ENCODE measurements around the gene ARHGEF26.

The ARHGEF26 gene

DNA sequence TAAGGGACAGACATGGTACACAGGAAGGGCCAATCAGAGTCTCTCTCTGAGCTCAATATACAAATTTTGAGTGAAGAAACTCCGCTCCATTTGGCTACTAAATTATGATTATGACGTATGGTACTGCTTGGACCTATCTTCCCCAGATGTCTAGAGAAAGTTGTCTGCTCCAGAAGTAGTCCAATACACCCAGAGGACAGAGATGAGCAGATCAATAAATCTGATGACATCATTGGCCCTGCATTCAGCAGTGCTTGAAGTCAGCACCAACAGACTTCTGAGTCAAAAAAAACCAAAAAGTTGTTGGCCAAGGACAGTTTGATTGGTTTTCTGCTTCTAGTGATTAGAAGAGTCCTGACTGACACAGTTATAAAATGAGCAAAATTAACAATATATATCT lies 19.9 kb upstream of the ARHGEF26 start:
- TF ChIP-seq, protein P1, sequence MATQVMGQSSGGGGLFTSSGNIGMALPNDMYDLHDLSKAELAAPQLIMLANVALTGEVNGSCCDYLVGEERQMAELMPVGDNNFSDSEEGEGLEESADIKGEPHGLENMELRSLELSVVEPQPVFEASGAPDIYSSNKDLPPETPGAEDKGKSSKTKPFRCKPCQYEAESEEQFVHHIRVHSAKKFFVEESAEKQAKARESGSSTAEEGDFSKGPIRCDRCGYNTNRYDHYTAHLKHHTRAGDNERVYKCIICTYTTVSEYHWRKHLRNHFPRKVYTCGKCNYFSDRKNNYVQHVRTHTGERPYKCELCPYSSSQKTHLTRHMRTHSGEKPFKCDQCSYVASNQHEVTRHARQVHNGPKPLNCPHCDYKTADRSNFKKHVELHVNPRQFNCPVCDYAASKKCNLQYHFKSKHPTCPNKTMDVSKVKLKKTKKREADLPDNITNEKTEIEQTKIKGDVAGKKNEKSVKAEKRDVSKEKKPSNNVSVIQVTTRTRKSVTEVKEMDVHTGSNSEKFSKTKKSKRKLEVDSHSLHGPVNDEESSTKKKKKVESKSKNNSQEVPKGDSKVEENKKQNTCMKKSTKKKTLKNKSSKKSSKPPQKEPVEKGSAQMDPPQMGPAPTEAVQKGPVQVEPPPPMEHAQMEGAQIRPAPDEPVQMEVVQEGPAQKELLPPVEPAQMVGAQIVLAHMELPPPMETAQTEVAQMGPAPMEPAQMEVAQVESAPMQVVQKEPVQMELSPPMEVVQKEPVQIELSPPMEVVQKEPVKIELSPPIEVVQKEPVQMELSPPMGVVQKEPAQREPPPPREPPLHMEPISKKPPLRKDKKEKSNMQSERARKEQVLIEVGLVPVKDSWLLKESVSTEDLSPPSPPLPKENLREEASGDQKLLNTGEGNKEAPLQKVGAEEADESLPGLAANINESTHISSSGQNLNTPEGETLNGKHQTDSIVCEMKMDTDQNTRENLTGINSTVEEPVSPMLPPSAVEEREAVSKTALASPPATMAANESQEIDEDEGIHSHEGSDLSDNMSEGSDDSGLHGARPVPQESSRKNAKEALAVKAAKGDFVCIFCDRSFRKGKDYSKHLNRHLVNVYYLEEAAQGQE (IDR thresholded peaks at IDR 0.05; ENCODE audit: insufficient replicate concordance, low read depth) = no peak
- TF ChIP-seq, protein P2, sequence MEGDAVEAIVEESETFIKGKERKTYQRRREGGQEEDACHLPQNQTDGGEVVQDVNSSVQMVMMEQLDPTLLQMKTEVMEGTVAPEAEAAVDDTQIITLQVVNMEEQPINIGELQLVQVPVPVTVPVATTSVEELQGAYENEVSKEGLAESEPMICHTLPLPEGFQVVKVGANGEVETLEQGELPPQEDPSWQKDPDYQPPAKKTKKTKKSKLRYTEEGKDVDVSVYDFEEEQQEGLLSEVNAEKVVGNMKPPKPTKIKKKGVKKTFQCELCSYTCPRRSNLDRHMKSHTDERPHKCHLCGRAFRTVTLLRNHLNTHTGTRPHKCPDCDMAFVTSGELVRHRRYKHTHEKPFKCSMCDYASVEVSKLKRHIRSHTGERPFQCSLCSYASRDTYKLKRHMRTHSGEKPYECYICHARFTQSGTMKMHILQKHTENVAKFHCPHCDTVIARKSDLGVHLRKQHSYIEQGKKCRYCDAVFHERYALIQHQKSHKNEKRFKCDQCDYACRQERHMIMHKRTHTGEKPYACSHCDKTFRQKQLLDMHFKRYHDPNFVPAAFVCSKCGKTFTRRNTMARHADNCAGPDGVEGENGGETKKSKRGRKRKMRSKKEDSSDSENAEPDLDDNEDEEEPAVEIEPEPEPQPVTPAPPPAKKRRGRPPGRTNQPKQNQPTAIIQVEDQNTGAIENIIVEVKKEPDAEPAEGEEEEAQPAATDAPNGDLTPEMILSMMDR (IDR thresholded peaks at IDR 0.05; ENCODE audit: insufficient read depth, low read length) = no peak
- TF ChIP-seq SPI1 (IDR thresholded peaks at IDR 0.05; ENCODE audit: borderline replicate concordance, low read depth) (no peak), GABPA (IDR thresholded peaks at IDR 0.05; ENCODE audit: low read depth) (no peak), POLR2AphosphoS5 (IDR thresholded peaks at IDR 0.05; ENCODE audit: low read depth) (no peak)
- Histone ChIP-seq H3K27me3 (ENCODE audit: insufficient read depth, poor library complexity, severe bottlenecking) (no peaks in the 10 kb centered on the region), H3K27ac (replicated peaks) (no peak overlapping the region), H3K4me3 (replicated peaks; ENCODE audit: insufficient read depth, low read length) (no peak overlapping the region)
- DNase-seq (ENCODE audit: low read depth in 1 of 2, low spot score in 1 of 2) = no peak

DNA sequence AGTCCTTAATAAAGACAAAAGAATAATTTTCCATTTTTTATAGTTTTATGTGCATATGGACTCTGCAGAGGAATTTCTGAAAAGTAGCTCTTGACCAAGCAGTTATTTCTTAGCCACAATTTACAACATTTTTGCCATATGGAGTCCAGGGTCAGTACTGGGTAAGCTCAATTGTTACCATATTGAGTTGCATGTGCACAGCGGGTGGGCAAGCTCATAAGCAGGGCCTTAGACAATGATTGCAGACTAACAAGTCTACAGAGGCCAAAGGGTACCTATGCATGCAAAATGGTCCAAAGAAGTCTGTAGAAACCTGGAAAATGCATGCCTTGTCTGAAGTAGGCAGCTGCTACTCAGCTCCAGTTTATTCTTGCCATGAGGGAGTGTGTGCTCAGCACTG lies 19.0 kb upstream of the ARHGEF26 start:
- Histone ChIP-seq H3K27ac (replicated peaks) (no peak overlapping the region), H3K4me3 (replicated peaks; ENCODE audit: insufficient read depth, low read length) (no peak overlapping the region), H3K27me3 (ENCODE audit: insufficient read depth, poor library complexity, severe bottlenecking) (no peaks in the 10 kb centered on the region)
- DNase-seq (ENCODE audit: low read depth in 1 of 2, low spot score in 1 of 2) = no peak
- TF ChIP-seq GABPA (IDR thresholded peaks at IDR 0.05; ENCODE audit: low read depth) = no peak
- no peak for TF ChIP-seq SPI1 (IDR thresholded peaks at IDR 0.05; ENCODE audit: borderline replicate concordance, low read depth)
- TF ChIP-seq, protein P2 (IDR thresholded peaks at IDR 0.05; ENCODE audit: insufficient read depth, low read length) = no peak
- TF ChIP-seq, protein P1 (IDR thresholded peaks at IDR 0.05; ENCODE audit: insufficient replicate concordance, low read depth) = no peak

DNA sequence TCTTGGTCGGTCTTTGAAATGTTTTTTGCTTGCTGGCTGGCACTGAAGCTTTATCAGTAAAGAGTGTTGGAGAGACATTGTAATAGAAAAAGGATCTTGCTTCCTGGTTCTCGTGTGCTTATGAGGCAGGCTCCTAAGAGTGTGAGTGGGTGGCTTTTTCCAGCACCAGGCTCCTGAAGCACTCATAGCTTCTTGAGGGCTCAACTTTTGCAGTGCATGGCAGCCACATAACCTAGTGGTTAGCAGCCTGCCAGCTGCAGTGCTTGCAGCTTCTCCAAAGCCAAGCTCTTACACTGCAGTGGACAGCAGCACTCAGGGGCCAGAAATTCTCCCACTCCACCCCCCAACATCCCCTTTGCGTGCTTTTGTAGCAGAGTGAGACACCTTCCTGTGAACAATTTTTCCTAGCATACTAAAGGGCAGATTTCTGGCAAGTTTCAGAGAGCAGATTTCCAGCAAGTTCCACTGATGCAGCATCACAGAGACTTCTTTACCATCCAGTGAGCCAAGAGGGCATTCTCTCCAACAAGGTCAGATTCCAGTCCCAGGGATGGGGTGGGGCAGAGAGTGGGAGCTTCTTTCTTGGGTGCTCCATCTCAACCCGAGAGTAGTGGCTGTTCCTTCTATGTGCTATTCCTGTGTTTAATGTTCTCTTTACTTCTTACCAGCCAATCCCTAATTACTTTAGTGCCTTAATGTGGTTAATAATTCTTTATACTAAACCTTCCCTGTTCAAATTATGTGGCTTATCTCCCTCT lies 15.8 kb upstream of the ARHGEF26 start:
- no peak for DNase-seq (ENCODE audit: low read depth in 1 of 2, low spot score in 1 of 2)
- TF ChIP-seq, protein P2 (IDR thresholded peaks at IDR 0.05; ENCODE audit: insufficient read depth, low read length) = no peak
- TF ChIP-seq GABPA (IDR thresholded peaks at IDR 0.05; ENCODE audit: low read depth) (no peak), SPI1 (IDR thresholded peaks at IDR 0.05; ENCODE audit: borderline replicate concordance, low read depth) (no peak), POLR2AphosphoS5 (IDR thresholded peaks at IDR 0.05; ENCODE audit: low read depth) (no peak)
- TF ChIP-seq, protein P1 (IDR thresholded peaks at IDR 0.05; ENCODE audit: insufficient replicate concordance, low read depth) = no peak
- Histone ChIP-seq H3K27me3 (ENCODE audit: insufficient read depth, poor library complexity, severe bottlenecking) (no peaks in the 10 kb centered on the region), H3K27ac (replicated peaks) (no peak overlapping the region), H3K4me3 (replicated peaks; ENCODE audit: insufficient read depth, low read length) (no peak overlapping the region)

Measured in HL-60 (cell line).